Measurements from ENCODE around the gene CEP44. TPM values are rescaled to one million over a fixed set of nuclear protein-coding genes. Genes with fewer than 3 reads are reported as not detected.

Gene CEP44
- total and polyA plus RNA-seq, 2 of the 4 experiments (the other 2 are of a cell fraction): 3.5 to 9.5 TPM

DNA sequence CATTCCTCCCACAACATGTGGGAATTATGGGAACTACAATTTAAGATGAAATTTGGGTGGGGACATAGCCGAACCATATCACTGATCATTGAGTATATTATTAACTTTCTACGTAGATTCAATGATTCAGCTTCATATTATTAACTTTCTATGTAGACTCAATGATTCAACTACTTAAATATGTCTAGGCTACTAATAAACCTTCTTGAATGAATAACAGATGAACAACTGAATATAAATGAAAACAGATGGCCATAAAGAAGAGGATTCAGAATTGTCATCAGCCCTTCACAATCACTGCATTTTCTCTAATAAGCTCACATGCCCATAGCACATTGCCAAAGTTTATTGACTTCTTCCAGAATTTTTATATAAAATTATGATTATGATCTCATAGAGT, 57.0 kb downstream of the CEP44 start:
- H4K8ac ChIP-seq (ENCODE audit: low read depth in 2 of 2, low read length in 2 of 2): no peak overlapping the region
- DNase-seq: no peak
- dilution Hi-C loops (cut with HindIII; ENCODE audit: low sequenced_read_pairs, unreplicated experiment): no loop called here
- H3K56ac ChIP-seq (ENCODE audit: extremely low read depth, insufficient read depth, low read length): no peak overlapping the region
- BruUV-seq (replicated peaks): no TSS peak
- CTCF ChIA-PET: no interaction called here
- no CpG with 5 or more reads among the region's 2 CpGs for WGBS, 2 experiments (ENCODE audit: extremely low coverage in 2 of 2, insufficient read length in 1 of 2)
- H3K9me1 ChIP-seq (ENCODE audit: insufficient read depth, low read length): no peaks in the 10 kb centered on the region
- H2BK5ac ChIP-seq (ENCODE audit: low read depth, low read length, poor library complexity, severe bottlenecking): no peak overlapping the region
- no peak overlapping the region for H2AFZ ChIP-seq (replicated peaks; ENCODE audit: low read length, poor library complexity)
- H2AK5ac ChIP-seq (ENCODE audit: low read depth, low read length): no peak overlapping the region
- no peak overlapping the region for H4K91ac ChIP-seq (ENCODE audit: insufficient read depth, low read depth, low read length)
- H3K4me3 ChIP-seq (ENCODE audit: insufficient read depth, low read depth, low read length): no peak overlapping the region
- POLR2A ChIA-PET (ENCODE audit: unreplicated experiment): no interaction called here
- no peak overlapping the region for H3K27ac ChIP-seq (ENCODE audit: insufficient read depth, low read length)
- no peak overlapping the region for H3K14ac ChIP-seq (replicated peaks; ENCODE audit: low read depth, low read length)
- no peaks in the 10 kb centered on the region for H3K27me3 ChIP-seq (ENCODE audit: control insufficient read depth, insufficient read depth, low read length)
- no peak overlapping the region for H2AK9ac ChIP-seq (replicated peaks; ENCODE audit: low read depth, low read length, poor library complexity)
- no peaks in the 10 kb centered on the region for H3K79me1 ChIP-seq (ENCODE audit: low read depth in 1 of 2, low read length in 2 of 2)
- H3K4me1 ChIP-seq (ENCODE audit: control insufficient read depth, insufficient read depth, low read length): no peaks in the 10 kb centered on the region
- in situ Hi-C loops (cut with MboI; ENCODE audit: low sequenced_read_pairs): no loop called here
- H3K9ac ChIP-seq (ENCODE audit: low read depth, low read length): no peak overlapping the region
- H2BK120ac ChIP-seq (ENCODE audit: low read depth, low read length): no peak overlapping the region
- no peak for ATAC-seq (ENCODE audit: low read depth)
- no peaks in the 10 kb centered on the region for H3K9me3 ChIP-seq (ENCODE audit: control insufficient read depth, insufficient read depth, low read length)
- intact Hi-C loops (cut with micrococcal nuclease): no loop called here
- no peak overlapping the region for H2BK15ac ChIP-seq (ENCODE audit: low read depth, low read length)
- no peak overlapping the region for H3K18ac ChIP-seq (ENCODE audit: low read depth, low read length)
- H3K4me2 ChIP-seq (ENCODE audit: low read depth, low read length): no peak overlapping the region
- H4K20me1 ChIP-seq (ENCODE audit: insufficient read depth, low read length): no peaks in the 10 kb centered on the region
- no peak overlapping the region for H3K4ac ChIP-seq (ENCODE audit: low read depth, low read length)
- no peak overlapping the region for H3K23ac ChIP-seq (ENCODE audit: low read depth, low read length)
- H4K5ac ChIP-seq (ENCODE audit: low read depth, low read length): no peak overlapping the region
- H3K36me3 ChIP-seq (ENCODE audit: control insufficient read depth, insufficient read depth, low read length): no peaks in the 10 kb centered on the region
- H2BK20ac ChIP-seq (ENCODE audit: low read depth, low read length): no peak overlapping the region
- no peak for TF ChIP-seq RAD21 (IDR thresholded peaks at IDR 0.05; ENCODE audit: low read length)
- no peak for TF ChIP-seq NFE2L2 (IDR thresholded peaks at IDR 0.05; ENCODE audit: low read depth, low read length)
- no peak for TF ChIP-seq MAZ (IDR thresholded peaks at IDR 0.05; ENCODE audit: borderline replicate concordance, low read depth, low read length)
- TF ChIP-seq RCOR1 (IDR thresholded peaks at IDR 0.05; ENCODE audit: insufficient replicate concordance, low read length): no peak
- TF ChIP-seq CEBPB (IDR thresholded peaks at IDR 0.05; ENCODE audit: low read depth, low read length): no peak
- TF ChIP-seq USF2 (IDR thresholded peaks at IDR 0.05; ENCODE audit: low read depth, low read length): no peak
- no peak for TF ChIP-seq ELK1 (IDR thresholded peaks at IDR 0.05; ENCODE audit: borderline replicate concordance, low read depth, low read length)
- TF ChIP-seq MAFK (IDR thresholded peaks at IDR 0.05; ENCODE audit: low read depth, low read length): no peak
